ENCODE data around the gene DIS3L.

GRCh38 chr15:66290007-66290406 lies 3.4 kb upstream of the DIS3L start:
- TF ChIP-seq CTCF (IDR thresholded peaks at IDR 0.05; ENCODE audit: insufficient read depth, low read depth, low read length) = no peak
- no peak for TF ChIP-seq EZH2 (IDR thresholded peaks at IDR 0.05; ENCODE audit: insufficient read depth, low read length)

Data from astrocyte (in vitro differentiated cells and primary cell).